ENCODE measurements around the gene TMEM115.

- TF ChIP-seq CTCF (conservative IDR thresholded peaks at IDR 0.05; ENCODE audit: low read depth, low read length): no peak
- no peak for TF ChIP-seq POLR2A (IDR thresholded peaks at IDR 0.05; ENCODE audit: low read depth, low read length)
- TF ChIP-seq, protein P1, sequence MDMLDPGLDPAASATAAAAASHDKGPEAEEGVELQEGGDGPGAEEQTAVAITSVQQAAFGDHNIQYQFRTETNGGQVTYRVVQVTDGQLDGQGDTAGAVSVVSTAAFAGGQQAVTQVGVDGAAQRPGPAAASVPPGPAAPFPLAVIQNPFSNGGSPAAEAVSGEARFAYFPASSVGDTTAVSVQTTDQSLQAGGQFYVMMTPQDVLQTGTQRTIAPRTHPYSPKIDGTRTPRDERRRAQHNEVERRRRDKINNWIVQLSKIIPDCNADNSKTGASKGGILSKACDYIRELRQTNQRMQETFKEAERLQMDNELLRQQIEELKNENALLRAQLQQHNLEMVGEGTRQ (IDR thresholded peaks at IDR 0.05; ENCODE audit: low read depth, low read length): no peak
- no peak for TF ChIP-seq MAZ (IDR thresholded peaks at IDR 0.05; ENCODE audit: borderline replicate concordance, low read depth, low read length)
- no peak for TF ChIP-seq RAD21 (IDR thresholded peaks at IDR 0.05; ENCODE audit: low read length)
- TF ChIP-seq MXI1 (IDR thresholded peaks at IDR 0.05; ENCODE audit: borderline replicate concordance, low read depth, low read length): no peak
- no peak for TF ChIP-seq MAFK (IDR thresholded peaks at IDR 0.05; ENCODE audit: low read depth, low read length)
- no peak for TF ChIP-seq NFE2L2 (IDR thresholded peaks at IDR 0.05; ENCODE audit: low read depth, low read length)
- no peak for TF ChIP-seq CHD1 (IDR thresholded peaks at IDR 0.05; ENCODE audit: low read depth, low read length)
These were observed 45.9 kb upstream of the TMEM115 start for GRCh38 chr3:50405249-50405648.
